Endothelial cell of umbilical vein (primary cell): ENCODE results near the gene ALB.

Source experiments
- CTCF ChIP-seq, 2 donors: IDR thresholded peaks; 1 replicate in 1 of 2; 2 replicates in 1 of 2; pipeline ENCODE4 v1.5.1; 2011; ENCODE audit warnings: low read length in 2 of 2, mild to moderate bottlenecking in 2 of 2, moderate library complexity in 2 of 2, control low read depth in 1 of 2, inconsistent platforms in 1 of 2, low read depth in 1 of 2; ENCODE audit not compliant: insufficient read depth in 1 of 2; ENCODE audit errors: extremely low read depth in 1 of 2
- EZH2 ChIP-seq: IDR thresholded peaks from 2 replicates; pipeline ENCODE4 v1.6.1; 2012; ENCODE audit warnings: borderline replicate concordance, low read depth, mild to moderate bottlenecking, moderate library complexity, low read length, inconsistent platforms; ENCODE audit not compliant: severe bottlenecking
- FOS ChIP-seq: IDR thresholded peaks from 2 replicates; pipeline ENCODE4 v1.6.1; 2011; ENCODE audit warnings: mild to moderate bottlenecking, low read length, moderate library complexity, borderline replicate concordance; ENCODE audit not compliant: insufficient read depth
- MYC ChIP-seq: IDR thresholded peaks from one replicate; pipeline ENCODE4 v1.6.1; 2011; ENCODE audit warnings: mild to moderate bottlenecking, low read depth, low read length
- POLR2A ChIP-seq: IDR thresholded peaks from 2 replicates; pipeline ENCODE4 v1.6.1; 2012; ENCODE audit warnings: low read depth, mild to moderate bottlenecking, control low read depth, low read length
- POLR2AphosphoS5 ChIP-seq: IDR thresholded peaks from 2 replicates; pipeline ENCODE4 v1.6.1; 2012; ENCODE audit warnings: low read depth, mild to moderate bottlenecking, control low read depth, low read length, moderate library complexity; ENCODE audit not compliant: insufficient read depth

- TF ChIP-seq POLR2A (no peak), CTCF (IDR thresholded peaks at IDR 0.05; ENCODE audit: extremely low read depth in 1 of 2, insufficient read depth in 1 of 2, low read depth in 1 of 2, low read length in 2 of 2) (no peak), POLR2AphosphoS5 (no peak), EZH2 (no peak), FOS (no peak), MYC (no peak)
Measured at GRCh38 chr4:73417973-73418372, 13.9 kb downstream of the ALB start.
